Neural progenitor cell (in vitro differentiated cells): ENCODE results near the gene TLL1.

Experiments
- EZH2 ChIP-seq: fragments of 200-600 bp; sonication (generic); IDR thresholded peaks from 2 replicates; pipeline ENCODE4 v1.6.1; 2017; ENCODE audit warnings: antibody characterized with exemption, mild to moderate bottlenecking, moderate library complexity
- EZH2phosphoT487 ChIP-seq: fragments of 200-600 bp; sonication (generic); IDR thresholded peaks from 2 replicates; pipeline ENCODE4 v1.6.1; 2017; ENCODE audit warnings: antibody characterized with exemption
- TF ChIP-seq, protein P1 (sequence below): fragments of 200-600 bp; sonication (generic); IDR thresholded peaks from 2 replicates; pipeline ENCODE4 v1.5.1; 2017; ENCODE audit warnings: antibody characterized with exemption, mild to moderate bottlenecking

DNA sequence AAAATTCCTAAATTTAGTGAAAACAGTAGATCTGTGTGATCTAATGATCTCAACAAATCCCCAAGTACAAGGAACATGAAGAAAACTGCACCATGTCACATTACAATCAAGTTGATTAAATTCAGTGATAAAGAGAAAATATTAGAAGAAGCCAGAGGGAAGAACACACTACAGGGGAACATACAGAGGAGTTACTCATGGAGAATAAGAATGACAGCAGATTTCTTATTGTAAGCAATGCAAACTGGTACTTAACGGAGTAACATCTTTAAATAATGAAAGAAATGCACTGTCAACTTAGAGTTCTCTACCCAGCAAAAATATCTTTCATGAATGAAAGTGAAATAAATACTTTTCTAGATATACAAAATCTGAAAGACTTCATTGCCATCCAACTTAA lies 21.1 kb downstream of the TLL1 start:
- TF ChIP-seq, protein P1, sequence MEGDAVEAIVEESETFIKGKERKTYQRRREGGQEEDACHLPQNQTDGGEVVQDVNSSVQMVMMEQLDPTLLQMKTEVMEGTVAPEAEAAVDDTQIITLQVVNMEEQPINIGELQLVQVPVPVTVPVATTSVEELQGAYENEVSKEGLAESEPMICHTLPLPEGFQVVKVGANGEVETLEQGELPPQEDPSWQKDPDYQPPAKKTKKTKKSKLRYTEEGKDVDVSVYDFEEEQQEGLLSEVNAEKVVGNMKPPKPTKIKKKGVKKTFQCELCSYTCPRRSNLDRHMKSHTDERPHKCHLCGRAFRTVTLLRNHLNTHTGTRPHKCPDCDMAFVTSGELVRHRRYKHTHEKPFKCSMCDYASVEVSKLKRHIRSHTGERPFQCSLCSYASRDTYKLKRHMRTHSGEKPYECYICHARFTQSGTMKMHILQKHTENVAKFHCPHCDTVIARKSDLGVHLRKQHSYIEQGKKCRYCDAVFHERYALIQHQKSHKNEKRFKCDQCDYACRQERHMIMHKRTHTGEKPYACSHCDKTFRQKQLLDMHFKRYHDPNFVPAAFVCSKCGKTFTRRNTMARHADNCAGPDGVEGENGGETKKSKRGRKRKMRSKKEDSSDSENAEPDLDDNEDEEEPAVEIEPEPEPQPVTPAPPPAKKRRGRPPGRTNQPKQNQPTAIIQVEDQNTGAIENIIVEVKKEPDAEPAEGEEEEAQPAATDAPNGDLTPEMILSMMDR = no peak
- TF ChIP-seq EZH2phosphoT487 (no peak), EZH2 (no peak)
